Activated CD4-positive, CD25-positive, alpha-beta regulatory T cell treated with anti-CD3 and anti-CD28 coated beads, Interleukin-2, amount 50 U/mL, for 16 hours (primary cell): ENCODE measurements around the gene COL15A1.
"Not testable (repeated sequence)": the region's sequence is repeated elsewhere in the genome, so short reads cannot be mapped to it uniquely, and the experiment has no call there.

Experiments used
- DNase-seq: peaks from one replicate; pipeline ENCODE4 v3.0.0-alpha.2; 2020; ENCODE audit warnings: low read depth, low spot score

The COL15A1 gene

DNA sequence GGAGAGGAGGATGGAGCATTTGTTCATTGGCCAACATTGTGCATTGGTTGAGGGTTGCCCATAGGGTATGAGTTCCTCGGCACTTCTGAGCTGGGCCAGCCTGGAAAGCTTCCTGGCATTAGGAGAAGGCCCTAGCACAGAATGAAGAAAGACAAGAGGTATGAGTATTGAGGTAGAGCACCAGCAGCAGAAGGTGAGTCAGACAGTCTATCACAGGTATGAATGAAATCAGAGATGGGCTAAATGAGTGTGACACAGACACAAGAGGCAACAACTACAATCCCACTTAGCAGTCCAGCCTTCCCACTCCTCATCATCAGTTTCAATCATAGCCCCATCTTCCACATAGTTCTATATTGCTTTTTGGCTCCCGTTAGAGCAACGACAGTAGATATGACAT is 135.8 kb downstream of the COL15A1 start:
- DNase-seq, result no peak

DNA sequence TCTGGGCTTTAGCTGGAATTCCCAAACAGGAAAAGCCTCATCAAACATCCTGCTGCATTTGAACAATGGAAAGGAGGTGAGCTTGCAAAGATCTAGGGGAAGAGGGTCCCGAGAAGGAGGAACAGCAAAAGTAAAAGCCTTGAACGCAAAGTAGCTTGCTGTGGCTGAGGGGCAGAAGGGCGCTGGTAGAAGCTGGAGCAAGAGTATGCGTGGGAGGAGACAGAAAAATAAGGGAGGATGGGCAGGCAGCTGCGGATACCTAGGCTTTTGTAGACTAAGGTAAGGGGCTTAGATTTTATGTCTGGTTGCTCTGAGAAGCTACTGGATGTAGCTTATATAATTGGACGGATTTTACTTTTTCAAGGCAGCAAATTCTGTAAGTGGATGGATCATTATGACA is 139.3 kb downstream of the COL15A1 start:
- no peak for DNase-seq

DNA sequence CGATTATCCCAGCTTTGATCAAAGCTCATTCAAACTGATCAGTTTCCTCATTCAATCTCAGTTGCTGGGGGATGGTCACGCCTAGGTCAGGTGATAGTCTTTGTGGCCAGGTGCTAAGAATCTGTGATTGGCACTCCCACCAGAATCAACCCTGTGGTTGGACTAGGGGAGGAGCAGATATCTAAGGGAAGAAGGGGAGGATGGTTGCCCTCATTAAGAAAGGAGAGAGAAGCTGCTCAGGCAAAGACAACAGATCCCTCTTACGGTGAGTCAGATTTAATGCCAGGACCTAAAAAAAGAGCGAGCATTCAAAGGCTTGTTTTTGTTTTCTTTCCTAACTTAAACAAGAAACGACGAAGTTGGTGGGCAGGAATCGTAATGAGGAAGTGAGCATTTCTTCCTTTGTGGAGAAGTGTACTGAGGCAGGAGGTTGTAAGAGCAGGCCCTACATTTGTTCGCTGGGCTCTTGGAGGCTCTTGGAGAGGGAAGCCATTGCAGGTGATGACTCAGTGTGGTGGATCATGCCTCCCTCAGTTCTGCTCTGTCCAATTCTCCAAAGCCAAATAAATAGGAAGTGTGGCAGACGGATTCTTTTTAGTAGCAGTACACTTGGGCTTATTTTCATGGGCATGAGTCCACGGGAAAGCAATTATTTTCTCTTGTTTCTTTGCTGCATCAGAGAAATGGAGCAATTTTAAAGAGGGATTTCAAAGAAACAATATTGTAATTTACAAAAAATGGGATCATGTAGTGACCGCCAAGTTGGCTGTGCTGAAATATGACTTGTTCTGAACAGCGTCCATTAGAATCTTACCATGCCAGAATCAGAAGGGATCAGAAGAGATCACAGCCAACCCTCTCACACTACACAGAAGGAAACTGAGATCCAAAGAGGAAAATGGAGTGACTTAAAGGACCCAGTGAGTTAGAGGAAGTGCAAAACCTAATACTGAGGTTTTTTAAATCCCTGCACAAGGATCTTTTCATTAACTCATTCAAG is 142.5 kb downstream of the COL15A1 start:
- no peak for DNase-seq

DNA sequence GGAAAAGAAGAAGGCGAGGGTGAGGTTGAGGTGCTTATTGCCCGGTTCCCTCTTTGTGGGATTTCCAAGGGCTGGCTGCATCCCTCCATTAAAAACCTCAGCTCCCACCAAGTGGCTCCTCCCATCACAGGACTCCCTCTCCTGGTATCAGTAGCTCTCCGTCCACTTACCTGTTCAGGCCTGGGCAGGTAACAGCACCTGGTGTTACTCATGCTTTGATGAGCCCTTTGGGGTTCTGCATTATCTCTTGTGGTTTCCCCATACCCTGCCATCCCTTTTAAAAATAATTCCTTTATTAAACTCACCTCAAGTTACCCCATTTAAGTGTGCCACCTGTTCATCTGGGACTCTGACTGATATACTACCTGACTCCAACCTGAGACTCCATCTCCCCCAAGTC is 143.8 kb downstream of the COL15A1 start:
- no peak for DNase-seq

DNA sequence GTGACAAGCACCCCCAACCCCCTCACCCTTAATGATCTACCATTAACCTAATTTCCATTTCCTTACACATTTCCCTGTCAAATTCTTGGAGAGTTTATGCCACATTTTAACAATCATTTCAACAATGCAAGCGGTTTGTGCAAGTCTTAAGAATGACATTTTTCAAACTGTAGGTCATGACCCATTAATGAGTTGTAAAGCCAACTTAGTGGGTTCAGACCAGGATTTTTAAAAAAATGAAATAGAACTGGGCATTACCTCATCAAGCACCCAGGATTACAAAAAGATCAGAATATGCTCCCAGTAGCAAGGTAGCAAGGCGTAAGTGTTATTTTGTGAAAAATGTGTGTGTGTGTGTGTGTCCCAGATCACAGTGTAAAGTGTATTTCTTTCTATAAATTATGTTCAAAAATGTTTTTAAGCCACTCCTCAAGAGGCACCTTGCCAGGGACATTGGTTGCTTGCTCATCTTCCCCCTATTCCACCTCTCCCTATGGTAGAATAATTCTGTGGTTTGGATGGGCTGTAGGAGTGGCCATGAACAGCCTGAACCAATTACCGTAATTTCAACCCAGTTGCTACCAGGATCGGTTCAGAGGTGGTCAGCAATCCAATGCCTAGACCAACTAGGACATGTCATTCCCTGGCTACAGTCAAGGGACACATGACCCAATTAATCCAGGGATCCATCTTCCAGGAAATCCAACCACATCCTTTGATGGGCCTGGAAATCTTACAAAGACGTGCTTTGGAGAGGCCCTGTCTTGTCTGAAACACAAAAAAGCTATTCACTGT is 146.8 kb downstream of the COL15A1 start:
- no peak for DNase-seq

DNA sequence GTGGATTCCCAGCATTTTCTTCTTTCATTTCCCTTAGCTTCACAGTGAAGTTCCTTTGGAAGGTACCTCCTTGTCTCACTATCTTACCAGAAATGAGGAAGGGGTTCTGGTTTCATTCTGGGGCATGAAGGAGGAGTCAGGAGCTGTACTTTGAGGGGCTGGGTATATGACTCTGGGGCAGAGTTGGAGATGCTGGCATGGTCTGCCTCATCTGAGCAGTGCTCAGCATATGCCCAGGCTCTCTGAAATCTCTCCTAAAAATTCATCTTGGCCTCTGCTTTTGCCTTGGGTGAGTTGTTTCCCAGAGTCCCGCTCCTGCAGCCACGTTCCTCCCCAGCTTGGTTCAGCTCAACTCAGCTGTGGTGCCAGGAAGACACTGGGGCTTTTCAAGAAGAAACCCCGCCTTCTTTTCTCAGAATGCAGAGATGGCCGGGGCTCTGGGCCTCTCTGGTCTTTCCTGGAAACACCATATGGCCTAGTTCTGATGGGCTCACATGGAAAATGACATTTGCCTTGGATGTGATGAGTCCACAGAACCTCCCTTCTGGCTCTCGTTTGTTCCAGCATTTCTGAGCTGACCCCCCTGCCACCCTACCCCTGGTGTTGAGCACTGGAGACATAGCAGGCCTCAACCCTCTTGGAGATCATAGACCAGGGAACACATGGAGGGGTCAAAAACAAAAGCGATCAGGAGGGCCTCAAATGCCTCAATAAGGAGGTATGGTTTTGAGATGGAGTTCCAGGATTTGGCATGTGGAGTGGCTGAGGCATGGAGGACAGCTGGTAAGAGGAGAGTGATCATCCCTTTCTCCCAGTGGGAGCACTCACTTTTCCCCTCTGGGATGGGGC is 149.2 kb downstream of the COL15A1 start:
- DNase-seq, result no peak

DNA sequence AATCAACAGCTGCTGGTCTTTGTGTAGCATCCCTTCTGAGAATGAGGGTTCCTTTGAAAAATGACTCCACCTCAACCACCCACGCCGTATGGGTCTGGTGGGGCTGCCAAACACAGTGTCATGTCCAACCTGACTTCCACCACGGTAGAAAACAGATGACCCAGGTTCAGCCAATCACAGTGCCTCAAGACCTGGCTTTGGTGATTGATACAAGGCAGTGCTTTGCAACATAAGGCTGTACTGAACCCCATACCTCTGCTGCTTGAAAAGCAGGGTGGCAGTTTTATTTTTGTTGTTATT is 149.7 kb downstream of the COL15A1 start:
- no peak for DNase-seq

DNA sequence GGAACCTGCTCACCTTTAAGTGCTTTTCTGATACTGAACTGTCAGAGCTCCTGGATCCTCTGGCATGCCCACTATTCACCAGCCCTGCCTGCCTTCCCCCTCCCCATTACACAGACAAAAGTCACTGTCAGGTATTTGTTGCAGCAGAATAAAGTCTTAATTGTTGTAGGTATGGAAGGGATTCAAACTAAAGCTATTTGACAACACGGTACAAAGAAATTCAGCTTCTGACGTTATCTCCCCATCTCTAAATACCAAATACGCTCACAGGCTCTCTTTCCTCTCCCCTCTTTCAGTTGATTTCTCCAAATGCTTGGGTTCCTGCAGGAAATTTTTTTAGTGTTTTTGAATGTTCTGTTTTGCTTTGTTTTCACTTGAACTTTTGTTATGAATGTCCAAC is 151.9 kb downstream of the COL15A1 start:
- no peak for DNase-seq

DNA sequence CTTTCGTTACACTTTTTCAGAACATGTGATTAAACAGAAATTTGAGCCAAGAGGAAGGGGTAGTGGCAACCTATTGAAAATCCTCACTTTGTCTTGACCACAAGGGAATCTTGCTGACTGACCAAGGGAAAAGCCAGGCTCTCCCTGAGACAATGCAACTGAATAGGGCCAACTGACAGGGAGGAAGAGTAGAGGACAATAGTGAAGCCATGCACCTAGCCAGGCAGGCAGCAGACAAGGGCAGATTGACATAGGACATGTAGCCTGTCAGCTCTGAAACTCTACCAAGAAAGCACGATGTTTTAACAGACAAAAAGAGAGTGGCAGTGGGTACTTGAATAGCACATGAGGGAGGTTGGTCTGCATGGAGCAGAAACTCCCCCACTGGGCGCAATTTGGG is 152.7 kb downstream of the COL15A1 start:
- DNase-seq, result no peak

DNA sequence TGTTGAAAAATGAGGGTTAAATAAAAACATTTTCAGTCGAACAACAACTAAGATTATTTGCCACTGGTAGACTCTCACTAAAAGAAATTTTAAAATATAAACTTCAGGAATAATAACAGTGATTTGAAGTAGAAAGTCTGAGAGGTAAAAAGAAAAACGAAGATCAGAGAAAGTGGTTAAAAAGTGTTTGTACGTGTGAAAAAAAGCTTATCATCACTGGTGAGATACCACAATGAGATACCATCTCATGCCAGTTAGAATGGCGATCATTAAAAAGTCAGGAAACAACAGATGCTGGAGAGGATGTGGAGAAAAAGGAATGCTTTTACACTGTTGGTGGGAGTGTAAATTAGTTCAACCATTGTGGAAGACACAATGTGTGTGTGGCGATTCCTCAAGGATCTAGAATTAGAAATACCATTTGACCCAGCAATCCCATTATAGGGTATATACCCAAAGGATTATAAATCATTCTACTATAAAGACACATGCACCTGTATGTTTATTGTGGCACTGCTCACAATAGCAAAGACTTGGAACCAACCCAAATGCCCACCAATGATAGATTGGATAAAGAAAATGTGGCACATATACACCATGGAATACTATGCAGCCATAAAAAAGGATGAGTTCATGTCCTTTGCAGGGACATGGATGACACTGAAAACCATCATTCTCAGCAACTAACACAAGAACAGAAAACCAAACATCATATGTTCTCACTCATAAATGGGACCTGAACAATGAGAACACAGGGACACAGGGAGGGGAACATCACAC is 156.3 kb downstream of the COL15A1 start:
- not testable (repeated sequence) for DNase-seq

DNA sequence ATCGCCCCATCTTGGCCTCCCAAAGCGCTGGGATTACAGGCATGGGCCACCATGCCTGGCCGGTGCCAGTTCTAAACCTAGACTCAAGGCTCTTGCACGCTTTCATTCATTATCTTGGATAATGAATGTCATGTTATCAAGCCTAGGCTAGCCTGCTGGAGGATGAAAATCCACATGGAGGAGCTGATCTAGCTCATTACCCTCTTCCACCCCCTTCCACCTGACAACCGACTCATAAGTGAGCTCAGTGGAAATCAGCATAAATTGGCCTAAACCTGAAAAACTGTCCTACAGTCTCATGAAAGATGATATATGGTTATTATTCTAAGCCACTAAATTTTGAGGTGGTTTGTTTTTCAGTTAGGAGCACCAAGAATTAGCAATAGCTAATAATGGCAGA is 157.6 kb downstream of the COL15A1 start:
- no peak for DNase-seq

DNA sequence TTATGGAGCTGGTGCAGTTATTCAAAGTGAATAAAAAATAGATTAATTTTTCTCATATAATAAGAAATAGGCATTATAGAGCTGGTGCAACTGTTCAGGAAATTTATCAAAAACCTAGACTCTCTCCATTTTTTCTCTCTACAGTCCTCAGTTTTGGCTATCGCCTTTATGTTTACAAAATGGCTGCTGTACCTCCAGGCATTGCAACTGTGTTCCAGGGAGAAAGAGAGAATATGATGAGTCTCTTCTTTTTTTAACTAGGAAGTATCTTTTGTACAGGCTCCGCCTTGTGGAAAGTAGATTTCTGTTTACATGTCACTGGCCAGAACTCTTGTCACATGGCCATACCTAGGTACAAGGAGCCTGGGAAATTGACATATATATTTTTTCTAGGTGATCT is 158.1 kb downstream of the COL15A1 start:
- no peak for DNase-seq

DNA sequence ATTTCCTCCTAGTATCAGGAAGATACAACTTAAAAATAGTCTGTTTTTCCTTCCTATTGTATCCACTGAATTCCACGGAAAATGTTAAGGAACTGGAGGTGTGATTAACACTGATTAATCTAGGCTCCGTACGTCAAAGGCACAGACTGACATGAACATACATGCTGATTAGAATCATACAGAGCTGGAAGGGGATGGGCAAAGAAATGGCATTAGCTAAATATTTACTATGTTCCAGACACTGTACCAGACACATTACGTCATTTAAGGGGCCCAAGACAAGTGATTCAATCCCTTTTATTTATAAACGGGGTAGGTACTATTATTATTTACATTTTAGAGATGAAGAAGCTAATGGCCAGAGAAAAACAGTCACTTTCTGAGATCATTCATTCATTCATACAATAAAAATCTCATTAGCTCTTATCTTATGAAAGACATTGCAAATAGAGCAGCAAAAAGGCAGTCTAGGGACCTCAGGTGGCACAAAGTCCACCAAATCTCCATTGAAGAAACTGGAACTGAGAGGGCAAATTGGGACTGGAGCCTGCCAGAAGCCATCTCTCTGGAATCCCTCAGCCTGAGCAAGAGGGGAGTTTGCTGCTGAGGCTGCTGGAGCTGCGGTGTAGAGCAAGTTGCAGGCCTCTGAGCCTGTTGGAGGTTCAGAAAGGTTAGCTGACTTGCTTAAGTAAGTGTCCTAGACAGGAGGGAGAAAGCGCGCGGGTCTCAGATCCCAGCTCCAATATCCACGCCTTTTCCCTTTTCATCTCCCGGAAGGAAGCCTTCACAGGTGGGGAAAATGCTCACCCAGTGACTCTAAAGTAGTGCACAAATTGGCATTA is 159.6 kb downstream of the COL15A1 start:
- DNase-seq, result no peak

DNA sequence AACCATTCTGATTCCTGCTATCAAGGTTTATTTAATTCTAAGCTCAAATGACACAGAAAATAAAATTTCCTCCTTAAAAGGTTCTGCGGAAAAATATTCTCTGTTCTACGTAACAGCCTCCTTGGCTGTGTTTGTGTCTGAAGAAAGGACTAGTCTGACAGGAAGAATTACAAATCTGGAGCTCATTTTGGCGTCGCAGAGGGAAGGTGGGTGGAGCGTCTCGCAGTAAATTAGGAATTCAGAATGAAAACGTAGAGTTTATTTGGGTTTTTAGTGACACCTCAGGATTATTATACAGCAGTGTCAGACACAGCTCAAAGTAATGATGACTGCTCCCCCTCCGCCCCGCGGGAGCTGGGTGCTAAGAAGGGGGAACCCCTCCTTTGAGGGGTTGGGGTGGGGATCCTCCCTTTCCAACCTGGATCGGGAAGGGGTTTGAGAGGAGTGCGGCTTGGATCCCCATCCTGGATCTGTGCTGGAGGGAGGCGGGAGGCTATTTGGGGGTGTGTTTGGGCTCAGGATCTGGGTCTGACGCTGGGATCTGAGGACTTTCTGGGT is 160.3 kb downstream of the COL15A1 start:
- no peak for DNase-seq

DNA sequence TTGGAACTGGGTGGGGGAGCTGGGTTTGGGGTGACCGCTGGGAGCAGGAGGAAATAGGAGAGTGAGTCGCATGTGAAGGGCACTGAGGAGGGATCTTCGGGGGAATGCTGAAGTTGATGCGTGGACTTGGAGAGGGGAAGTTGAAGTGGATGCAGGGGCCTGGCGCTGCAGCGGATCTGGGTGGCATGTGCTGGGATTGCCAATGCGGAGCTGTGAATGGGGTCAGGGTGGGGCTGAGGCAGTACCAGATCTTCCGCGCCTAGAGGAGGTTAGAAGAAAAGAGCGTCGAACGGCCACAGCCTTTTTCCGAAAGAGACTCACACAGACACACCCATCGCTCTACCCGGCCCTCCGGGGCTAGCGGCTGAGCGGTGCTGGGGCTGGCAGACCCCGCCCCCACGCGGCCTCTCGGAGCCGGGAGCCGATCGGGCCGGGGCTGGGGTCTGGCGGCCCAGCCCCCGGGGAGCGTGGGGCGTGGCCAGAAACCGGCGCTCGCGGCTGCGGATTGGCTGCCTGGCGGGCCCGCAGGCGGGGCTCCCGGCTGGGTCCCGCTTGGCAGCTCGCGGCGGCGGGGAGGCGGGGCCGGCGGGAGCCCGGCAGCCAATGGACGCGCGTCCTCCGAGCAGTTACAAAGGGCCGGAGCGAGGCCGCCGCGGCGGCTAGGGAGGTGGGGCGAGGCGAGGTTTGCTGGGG is 160.9 kb downstream of the COL15A1 start, which contains the start of gene TGFBR1:
TGFBR1 (plus strand) TSS at position 655 of the 693 bp plus-strand sequence. CDS start 93 bp downstream, outside the sequence.
- peak; percentile 81 for DNase-seq

DNA sequence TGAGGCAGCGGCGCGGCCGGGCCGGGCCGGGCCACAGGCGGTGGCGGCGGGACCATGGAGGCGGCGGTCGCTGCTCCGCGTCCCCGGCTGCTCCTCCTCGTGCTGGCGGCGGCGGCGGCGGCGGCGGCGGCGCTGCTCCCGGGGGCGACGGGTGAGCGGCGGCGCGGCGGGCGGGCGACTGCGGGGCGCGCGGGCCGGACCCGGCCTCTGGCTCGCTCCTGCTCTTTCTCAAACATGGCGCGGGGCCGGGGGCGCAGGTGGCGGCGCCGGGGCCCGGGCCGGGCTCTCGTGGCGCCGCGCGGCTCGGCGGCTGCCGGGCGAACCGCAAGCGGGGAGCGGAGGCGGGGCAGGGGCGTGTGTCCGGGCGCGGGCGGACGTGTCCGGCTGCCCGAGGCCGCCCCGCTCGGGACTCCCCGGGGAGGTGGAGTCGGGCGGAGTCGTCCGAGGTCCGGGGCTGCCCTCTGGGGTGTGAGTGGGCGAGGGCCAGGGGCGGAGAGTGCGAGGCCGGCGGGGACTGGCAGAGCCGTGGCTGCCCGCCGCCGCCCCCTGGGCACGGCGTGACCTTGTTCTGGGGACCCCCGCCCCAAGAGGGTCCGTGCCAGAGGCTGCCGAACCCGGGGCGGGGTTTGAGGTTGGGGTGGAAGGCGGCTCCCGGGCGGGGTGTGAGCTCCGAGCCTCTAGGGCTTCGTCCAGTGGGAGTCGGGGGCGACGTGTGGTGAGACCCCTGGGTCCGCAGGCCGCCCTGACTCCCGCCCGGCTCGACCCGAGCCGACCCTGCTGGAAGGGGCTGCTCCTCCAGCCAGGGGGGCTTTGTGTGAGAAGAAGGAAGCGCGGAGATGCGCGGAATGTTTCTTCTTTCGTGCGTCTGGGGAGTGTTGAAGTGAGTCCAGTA is 161.7 kb downstream of the COL15A1 start:
- DNase-seq, result no peak

DNA sequence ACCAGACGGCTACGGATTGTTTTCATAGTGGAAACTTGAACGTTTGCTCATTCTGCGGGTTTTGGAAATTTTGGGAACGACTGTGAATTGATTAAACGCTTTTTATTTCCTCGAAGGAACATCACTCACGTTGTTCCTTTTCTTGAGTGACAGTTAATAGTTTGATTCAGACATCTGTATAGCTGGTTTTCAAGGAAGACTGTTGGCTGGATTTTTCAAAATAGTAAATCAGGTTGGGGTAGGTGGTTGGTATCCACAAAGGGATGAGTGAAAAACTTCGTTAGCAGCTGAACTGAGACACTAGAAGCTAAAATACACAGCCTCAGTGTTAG is 162.3 kb downstream of the COL15A1 start:
- DNase-seq, result no peak

DNA sequence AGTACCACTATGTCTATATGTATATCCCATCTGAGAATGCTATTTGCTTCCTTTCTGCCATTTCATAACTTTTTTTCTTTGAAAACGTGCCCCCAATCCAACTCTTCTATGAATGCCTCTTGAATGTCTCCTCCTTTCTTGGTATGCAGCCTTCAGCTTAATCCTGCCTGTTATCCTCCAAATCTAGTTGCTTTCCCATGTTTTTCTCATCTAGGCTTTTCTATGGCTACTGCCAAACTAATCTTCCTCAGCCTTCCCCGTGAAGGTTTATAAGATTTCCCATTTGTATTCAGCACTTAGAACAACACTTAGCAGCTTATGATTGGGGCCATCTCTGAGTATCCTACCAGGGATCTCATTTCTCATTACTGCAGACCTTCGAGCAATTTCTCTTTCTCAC is 163.7 kb downstream of the COL15A1 start:
- no peak for DNase-seq
